ENCODE data around the gene CD74. TPM values are rescaled to one million over a fixed set of nuclear protein-coding genes. Genes with fewer than 3 reads are reported as not detected.

Gene CD74
- total RNA-seq, 1 donor from 2014 or later: 5,323 TPM

- no peaks in the 10 kb centered on the region for H3K27me3 Mint-ChIP-seq
- ATAC-seq (ENCODE audit: low read depth) (no peak), DNase-seq (no peak)
- ChIA-PET CTCF (interaction anchor here (1.4 to 10.0 kb wide), 2 partner anchors 8 to 39 kb away, joined by 6 to 175 read pairs; no protein-coding TSS in a partner anchor), POLR2A (interaction anchor here (0.6 to 30.4 kb wide), 5 partner anchors 29 to 62 kb away, joined by 3 to 2478 read pairs (median 5); partner anchors contain the start of genes CD74 and RPS14)
- H3K4me1 Mint-ChIP-seq: peaks cover 23% of the 10 kb centered on the region
- peaks cover 85% of the 10 kb centered on the region for H3K36me3 Mint-ChIP-seq (ENCODE audit: low read depth)
- no peaks in the 10 kb centered on the region for H3K9me3 Mint-ChIP-seq
- no peak for TF ChIP-seq CTCF (IDR thresholded peaks at IDR 0.05)
- no peak overlapping the region for H3K4me3 Mint-ChIP-seq
- H3K27ac Mint-ChIP-seq: no peak overlapping the region
- intact Hi-C loops (cut with micrococcal nuclease): no loop called here
Observed at GRCh38 chr5:150394912-150395687, 17.6 kb downstream of the CD74 start.

- Mint-ChIP-seq H3K27ac (peak overlapping the region; percentile 50), H3K27me3 (no peaks in the 10 kb centered on the region), H3K4me1 (peaks cover 13% of the 10 kb centered on the region), H3K9me3 (no peaks in the 10 kb centered on the region), H3K36me3 (ENCODE audit: low read depth) (peaks cover 86% of the 10 kb centered on the region), H3K4me3 (no peak overlapping the region)
- no peak for TF ChIP-seq CTCF (IDR thresholded peaks at IDR 0.05)
- no peak for ATAC-seq (ENCODE audit: low read depth)
- DNase-seq: no peak
- intact Hi-C loops (cut with micrococcal nuclease): no loop called here
- ChIA-PET CTCF (interaction anchor here (10.0 kb wide), 1 partner anchor 40 kb away, joined by 175 read pairs; no protein-coding TSS in a partner anchor), POLR2A (interaction anchor here (0.6 to 30.4 kb wide), 3 partner anchors 32 to 93 kb away, joined by 3 to 2478 read pairs (median 5); partner anchors contain the start of genes CD74 and RPS14)
Observed at GRCh38 chr5:150394131-150394530, 18.6 kb downstream of the CD74 start.

GRCh38 chr5:150393096-150393645 is 19.5 kb downstream of the CD74 start:
- Mint-ChIP-seq H3K27ac (peak overlapping the region; percentile 50), H3K36me3 (ENCODE audit: low read depth) (peaks cover 85% of the 10 kb centered on the region)
- CTCF ChIA-PET: interaction anchor here (10.0 kb wide), 1 partner anchor 41 kb away, joined by 175 read pairs; no protein-coding TSS in a partner anchor

GRCh38 chr5:150392680-150393079 is 20.0 kb downstream of the CD74 start:
- ATAC-seq (ENCODE audit: low read depth) (no peak), DNase-seq (no peak)
- no peaks in the 10 kb centered on the region for H3K27me3 Mint-ChIP-seq
- no peak overlapping the region for H3K4me3 Mint-ChIP-seq
- no peak for TF ChIP-seq CTCF (IDR thresholded peaks at IDR 0.05)
- peaks cover 89% of the 10 kb centered on the region for H3K36me3 Mint-ChIP-seq (ENCODE audit: low read depth)
- no peaks in the 10 kb centered on the region for H3K9me3 Mint-ChIP-seq
- H3K4me1 Mint-ChIP-seq: peaks cover 5% of the 10 kb centered on the region
- POLR2A ChIA-PET: interaction anchor here (1.3 kb wide), 1 partner anchor 13 kb away, joined by 5 read pairs; no protein-coding TSS in a partner anchor
- CTCF ChIA-PET: interaction anchor here (10.0 kb wide), 1 partner anchor 41 kb away, joined by 175 read pairs; no protein-coding TSS in a partner anchor
- peak overlapping the region; percentile 24 for H3K27ac Mint-ChIP-seq
- intact Hi-C loops (cut with micrococcal nuclease): no loop called here

More at GRCh38 chr5:150393096-150393645, 19.5 kb downstream of the CD74 start:
- ATAC-seq (ENCODE audit: low read depth) (no peak), DNase-seq (no peak)
- Mint-ChIP-seq H3K4me3 (no peak overlapping the region), H3K4me1 (peaks cover 6% of the 10 kb centered on the region), H3K27me3 (no peaks in the 10 kb centered on the region), H3K9me3 (no peaks in the 10 kb centered on the region)
- intact Hi-C loops (cut with micrococcal nuclease): no loop called here
- POLR2A ChIA-PET: interaction anchor here (1.3 kb wide), 1 partner anchor 12 kb away, joined by 5 read pairs; no protein-coding TSS in a partner anchor
- no peak for TF ChIP-seq CTCF (IDR thresholded peaks at IDR 0.05)

- DNase-seq: no peak
- no peaks in the 10 kb centered on the region for H3K27me3 Mint-ChIP-seq
- intact Hi-C loops (cut with micrococcal nuclease): no loop called here
- ChIA-PET CTCF (no interaction called here), POLR2A (interaction anchor here (1.3 kb wide), 1 partner anchor 13 kb away, joined by 5 read pairs; no protein-coding TSS in a partner anchor)
- peaks cover 87% of the 10 kb centered on the region for H3K36me3 Mint-ChIP-seq (ENCODE audit: low read depth)
- peaks cover 5% of the 10 kb centered on the region for H3K4me1 Mint-ChIP-seq
- no peaks in the 10 kb centered on the region for H3K9me3 Mint-ChIP-seq
- TF ChIP-seq CTCF (IDR thresholded peaks at IDR 0.05): no peak
- ATAC-seq (ENCODE audit: low read depth): no peak
- no peak overlapping the region for H3K4me3 Mint-ChIP-seq
- peak overlapping the region; percentile 24 for H3K27ac Mint-ChIP-seq
Observed at GRCh38 chr5:150391986-150392385, 20.7 kb downstream of the CD74 start.
